GM23338 (cell line): ENCODE measurements around the gene PLD2.

Source experiments
- CREB1 ChIP-seq: fragments of 250-450 bp; sonication (Bioruptor Pico); IDR thresholded peaks from 2 replicates; pipeline ENCODE4 v1.5.0; 2020; ENCODE audit warnings: low read depth, mild to moderate bottlenecking, moderate library complexity
- EZH2 ChIP-seq: fragments of 200-600 bp; sonication (generic); IDR thresholded peaks from one replicate; pipeline ENCODE4 v1.8.0; 2017; ENCODE audit warnings: antibody characterized with exemption, mild to moderate bottlenecking, low read depth; ENCODE audit not compliant: unreplicated experiment
- EZH2phosphoT487 ChIP-seq: fragments of 200-600 bp; sonication (generic); IDR thresholded peaks from one replicate; pipeline ENCODE4 v1.8.1; 2018; ENCODE audit warnings: antibody characterized with exemption; ENCODE audit not compliant: unreplicated experiment
- JUNB ChIP-seq: IDR thresholded peaks from one replicate; pipeline ENCODE4 v1.6.1; 2016; ENCODE audit warnings: antibody characterized with exemption; ENCODE audit not compliant: unreplicated experiment
- NANOG ChIP-seq: IDR thresholded peaks from 2 replicates; pipeline ENCODE4 v1.6.1; 2016; ENCODE audit warnings: antibody characterized with exemption, borderline replicate concordance
- POLR2AphosphoS5 ChIP-seq: IDR thresholded peaks from 2 replicates; pipeline ENCODE4 v1.6.1; 2016; ENCODE audit warnings: antibody characterized with exemption, low read depth
- STAT1 ChIP-seq: IDR thresholded peaks from one replicate; pipeline ENCODE4 v1.6.1; 2016; ENCODE audit warnings: antibody characterized with exemption; ENCODE audit not compliant: unreplicated experiment
- TF ChIP-seq, protein P1 (sequence below), 2 experiments: fragments of 200-600 bp in 1 of 2; sonication (generic) in 1 of 2; conservative IDR thresholded peaks; 2 replicates each; pipeline versions ENCODE4 v1.5.1 to v1.6.1; 2016 to 2017; ENCODE audit warnings: antibody characterized with exemption in 2 of 2, low read depth in 2 of 2, mild to moderate bottlenecking in 2 of 2, moderate library complexity in 1 of 2

- TF ChIP-seq, protein P1, sequence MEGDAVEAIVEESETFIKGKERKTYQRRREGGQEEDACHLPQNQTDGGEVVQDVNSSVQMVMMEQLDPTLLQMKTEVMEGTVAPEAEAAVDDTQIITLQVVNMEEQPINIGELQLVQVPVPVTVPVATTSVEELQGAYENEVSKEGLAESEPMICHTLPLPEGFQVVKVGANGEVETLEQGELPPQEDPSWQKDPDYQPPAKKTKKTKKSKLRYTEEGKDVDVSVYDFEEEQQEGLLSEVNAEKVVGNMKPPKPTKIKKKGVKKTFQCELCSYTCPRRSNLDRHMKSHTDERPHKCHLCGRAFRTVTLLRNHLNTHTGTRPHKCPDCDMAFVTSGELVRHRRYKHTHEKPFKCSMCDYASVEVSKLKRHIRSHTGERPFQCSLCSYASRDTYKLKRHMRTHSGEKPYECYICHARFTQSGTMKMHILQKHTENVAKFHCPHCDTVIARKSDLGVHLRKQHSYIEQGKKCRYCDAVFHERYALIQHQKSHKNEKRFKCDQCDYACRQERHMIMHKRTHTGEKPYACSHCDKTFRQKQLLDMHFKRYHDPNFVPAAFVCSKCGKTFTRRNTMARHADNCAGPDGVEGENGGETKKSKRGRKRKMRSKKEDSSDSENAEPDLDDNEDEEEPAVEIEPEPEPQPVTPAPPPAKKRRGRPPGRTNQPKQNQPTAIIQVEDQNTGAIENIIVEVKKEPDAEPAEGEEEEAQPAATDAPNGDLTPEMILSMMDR (conservative IDR thresholded peaks at IDR 0.05; ENCODE audit: low read depth in 2 of 2): peak; percentile 50 to 69
- TF ChIP-seq EZH2 (no peak), STAT1 (no peak), POLR2AphosphoS5 (no peak), CREB1 (CRISPR knock-in tag) (no peak), JUNB (no peak), NANOG (no peak), EZH2phosphoT487 (no peak)
Observed at GRCh38 chr17:4815043-4815675, 8.2 kb downstream of the PLD2 start.
